ENCODE results near the gene PAM. TPM values are rescaled to one million over a fixed set of nuclear protein-coding genes. Genes with fewer than 3 reads are reported as not detected.

The PAM gene
- total and polyA plus RNA-seq, 2 of the 8 experiments (the other 6 are each of a cell fraction or from before 2014, with no cell fraction given) = 30.4 to 67.8 TPM

DNA sequence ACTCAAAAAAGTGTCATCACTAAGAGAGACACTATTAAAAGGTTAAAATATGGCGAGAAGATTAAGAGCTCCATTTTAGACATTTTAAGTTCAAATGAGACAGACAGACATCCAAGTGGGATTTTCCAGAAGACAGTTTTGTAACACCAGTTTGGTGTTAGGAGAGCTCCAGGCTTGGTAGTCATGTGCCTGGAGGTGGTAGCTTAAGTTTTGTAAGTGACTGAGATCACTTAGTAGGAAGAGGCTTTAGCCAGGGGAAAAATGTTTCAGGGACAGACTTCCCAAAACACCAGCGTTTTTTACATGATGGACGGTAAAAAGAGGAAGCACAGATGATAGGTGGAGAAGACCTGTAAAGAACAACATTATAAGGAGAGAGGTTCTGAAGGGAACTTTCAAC, 214.5 kb downstream of the PAM start (continued):
- TF ChIP-seq CTCF (IDR thresholded peaks at IDR 0.05; ENCODE audit: control extremely low read depth in 1 of 3, insufficient read depth in 1 of 3, low read depth in 1 of 3, low read length in 3 of 3) (no peak), PHF8 (conservative IDR thresholded peaks at IDR 0.05; ENCODE audit: low read depth, low read length) (no peak), KDM5A (IDR thresholded peaks at IDR 0.05; ENCODE audit: low read length) (no peak), HDAC6 (IDR thresholded peaks at IDR 0.05; ENCODE audit: low read depth, low read length) (no peak), TCF12 (IDR thresholded peaks at IDR 0.05; ENCODE audit: low read depth, low read length) (no peak)

Measured in H1 (cell line).